H1 (cell line): ENCODE measurements around the gene PHKA2. TPM values are rescaled to one million over a fixed set of nuclear protein-coding genes. Genes with fewer than 3 reads are reported as not detected.

ENCODE experiments used
- CTCF ChIA-PET: fragments of 300-600 bp; sonication (Branson Sonifier 250); formaldehyde crosslinking; loops from one replicate; lab custom pipeline; 2021; ENCODE audit not compliant: partially characterized antibody; lab: Charles Lee
- POLR2A ChIA-PET: fragments of 300-600 bp; sonication (Branson Sonifier 250); formaldehyde crosslinking; loops from one replicate; lab custom pipeline; 2021; ENCODE audit warnings: inconsistent platforms; ENCODE audit not compliant: partially characterized antibody; lab: Charles Lee
- DNase-seq, 2 experiments: peaks; one replicate each; pipeline versions ENCODE4 v3.0.0 to v3.0.0-alpha.2; 2010 to 2022; ENCODE audit warnings: low spot score in 2 of 2, low read depth in 1 of 2, mixed read lengths in 1 of 2
- FAIRE-seq: peaks from 2 replicates; lab custom pipeline; 2011; peaks lifted over from hg19 to GRCh38; lab: Jason Lieb, UNC
- H2AFZ ChIP-seq: 2 replicates; pipeline ENCODE4 v1.8.1; 2012; ENCODE audit warnings: low read length, inconsistent platforms
- H2AK5ac ChIP-seq: 2 replicates; pipeline ENCODE4 v1.6.1; 2013; ENCODE audit warnings: low read depth, low read length
- H2BK120ac ChIP-seq: replicated peaks from 2 replicates; pipeline ENCODE3; 2013; ENCODE audit warnings: low read depth, low read length, inconsistent platforms
- H2BK12ac ChIP-seq: 2 replicates; pipeline ENCODE4 v1.6.1; 2013; ENCODE audit warnings: low read depth, low read length
- H2BK15ac ChIP-seq: 2 replicates; pipeline ENCODE4 v1.6.1; 2013; ENCODE audit warnings: low read length
- H2BK20ac ChIP-seq: 2 replicates; pipeline ENCODE4 v1.6.1; 2013; ENCODE audit warnings: low read length
- H2BK5ac ChIP-seq: 2 replicates; pipeline ENCODE4 v1.6.1; 2013; ENCODE audit warnings: low read depth, low read length
- H3K14ac ChIP-seq: 2 replicates; pipeline ENCODE4 v1.6.1; 2013; ENCODE audit warnings: inconsistent platforms; ENCODE audit not compliant: insufficient read length
- H3K18ac ChIP-seq: 2 replicates; pipeline ENCODE4 v1.6.1; 2013; ENCODE audit warnings: low read length; ENCODE audit errors: extremely low read depth
- H3K23ac ChIP-seq: 2 replicates; pipeline ENCODE4 v1.6.1; 2013; ENCODE audit warnings: inconsistent platforms; ENCODE audit not compliant: insufficient read length
- H3K23me2 ChIP-seq: 2 replicates; pipeline ENCODE4 v1.6.1; 2013; ENCODE audit warnings: low read depth, low read length
- H3K27ac ChIP-seq: 2 replicates; pipeline ENCODE4 v1.6.1; 2011; ENCODE audit warnings: low read depth, low read length, inconsistent platforms
- H3K27me3 ChIP-seq, 4 experiments: replicated peaks in 1 of 4; 1 replicate in 1 of 4; 2 replicates in 3 of 4; pipeline versions ENCODE4 v1.6.1 to v1.8.1; 2011 to 2013; ENCODE audit warnings: low read length in 3 of 4, mild to moderate bottlenecking in 3 of 4, inconsistent platforms in 2 of 4, mixed read lengths in 2 of 4, moderate library complexity in 1 of 4; ENCODE audit not compliant: control insufficient read depth in 3 of 4, insufficient read depth in 3 of 4; ENCODE audit errors: extremely low read depth in 1 of 4
- H3K36me3 ChIP-seq, 4 experiments: 2 replicates each; pipeline versions ENCODE4 v1.6.1 to v1.8.1; 2011 to 2013; ENCODE audit warnings: mild to moderate bottlenecking in 4 of 4, low read length in 3 of 4, moderate library complexity in 2 of 4, control low read depth in 1 of 4, inconsistent platforms in 1 of 4; ENCODE audit not compliant: insufficient read depth in 4 of 4, control insufficient read depth in 2 of 4
- H3K4ac ChIP-seq: replicated peaks from 2 replicates; pipeline ENCODE3; 2013; ENCODE audit warnings: low read length, low read depth, mixed read lengths, inconsistent platforms; ENCODE audit not compliant: insufficient read length
- H3K4me1 ChIP-seq, 4 experiments: replicated peaks in 1 of 4; 1 replicate in 1 of 4; 2 replicates in 3 of 4; pipeline versions ENCODE4 v1.6.1 to v1.8.1; 2011 to 2013; ENCODE audit warnings: low read length in 3 of 4, inconsistent platforms in 2 of 4, mixed read lengths in 1 of 4; ENCODE audit not compliant: insufficient read depth in 4 of 4, control insufficient read depth in 3 of 4
- H3K4me2 ChIP-seq, 2 experiments: 2 replicates each; pipeline versions ENCODE4 v1.6.1 to v1.8.1; 2011 to 2013; ENCODE audit warnings: low read depth in 2 of 2, low read length in 2 of 2, control low read depth in 1 of 2, inconsistent platforms in 1 of 2, mild to moderate bottlenecking in 1 of 2; ENCODE audit not compliant: insufficient read depth in 1 of 2
- H3K4me3 ChIP-seq, 4 experiments: fragments of 200-600, 300-600 bp in 1 of 4; sonication (generic), shearing (Covaris generic), sonication (Bioruptor Twin) in 1 of 4; 2 replicates each; pipeline versions ENCODE4 v1.5.1 to v1.8.1; 2011 to 2016; ENCODE audit warnings: low read length in 4 of 4, low read depth in 3 of 4, control low read depth in 2 of 4, inconsistent platforms in 2 of 4, mild to moderate bottlenecking in 2 of 4, mixed read lengths in 1 of 4, moderate library complexity in 1 of 4; ENCODE audit not compliant: insufficient read depth in 2 of 4; ENCODE audit errors: extremely low read depth in 1 of 4
- H3K56ac ChIP-seq: replicated peaks from 2 replicates; pipeline ENCODE3; 2013; ENCODE audit warnings: low read depth, mild to moderate bottlenecking, mixed read lengths, low read length, inconsistent platforms; ENCODE audit not compliant: insufficient read length
- H3K79me1 ChIP-seq: 2 replicates; pipeline ENCODE4 v1.6.1; 2013; ENCODE audit warnings: low read depth, low read length, control low read depth
- H3K79me2 ChIP-seq, 2 experiments: 2 replicates each; pipeline versions ENCODE4 v1.6.1 to v1.8.1; 2012 to 2013; ENCODE audit warnings: low read length in 2 of 2, mild to moderate bottlenecking in 2 of 2, inconsistent platforms in 1 of 2; ENCODE audit not compliant: insufficient read depth in 2 of 2, control insufficient read depth in 1 of 2
- H3K9ac ChIP-seq, 4 experiments: replicated peaks in 1 of 4; 1 replicate in 1 of 4; 2 replicates in 3 of 4; pipeline versions ENCODE4 v1.6.1 to v1.8.1; 2011 to 2013; ENCODE audit warnings: low read depth in 3 of 4, low read length in 3 of 4, control low read depth in 2 of 4, mild to moderate bottlenecking in 2 of 4, moderate library complexity in 2 of 4, inconsistent platforms in 1 of 4; ENCODE audit errors: extremely low read depth in 1 of 4
- H3K9me3 ChIP-seq, 2 experiments: 2 replicates each; pipeline versions ENCODE4 v1.6.1 to v1.8.1; 2012 to 2013; ENCODE audit warnings: mild to moderate bottlenecking in 2 of 2, moderate library complexity in 2 of 2, control low read depth in 1 of 2, inconsistent platforms in 1 of 2, low read depth in 1 of 2, low read length in 1 of 2, mixed read lengths in 1 of 2; ENCODE audit not compliant: insufficient read depth in 2 of 2
- H4K20me1 ChIP-seq, 2 experiments: replicated peaks in 1 of 2; 2 replicates each; pipeline versions ENCODE3 to v1.8.1; 2011 to 2013; ENCODE audit warnings: inconsistent platforms in 2 of 2, low read length in 2 of 2, mild to moderate bottlenecking in 1 of 2; ENCODE audit not compliant: insufficient read depth in 2 of 2, control insufficient read depth in 1 of 2
- H4K5ac ChIP-seq: 2 replicates; pipeline ENCODE4 v1.6.1; 2013; ENCODE audit warnings: low read length, low read depth, mixed read lengths, inconsistent platforms; ENCODE audit not compliant: insufficient read length
- H4K8ac ChIP-seq: 2 replicates; pipeline ENCODE4 v1.8.0; 2013; ENCODE audit warnings: mild to moderate bottlenecking, moderate library complexity, low read length, inconsistent platforms; ENCODE audit not compliant: insufficient read depth; ENCODE audit errors: extremely low read depth
- H4K91ac ChIP-seq: replicated peaks from 2 replicates; pipeline ENCODE3; 2013; ENCODE audit warnings: low read length, mixed read lengths, inconsistent platforms; ENCODE audit not compliant: insufficient read length
- TEAD4 ChIP-seq: IDR thresholded peaks from 2 replicates; pipeline ENCODE4 v1.6.1; 2012; ENCODE audit warnings: low read depth, low read length, inconsistent platforms, mixed read lengths
- WGBS, 2 experiments: shearing (Covaris generic) in 1 of 2; methylation state at CpG; one replicate each; pipeline versions ENCODE4 v1.1.6 to v1.1.7; 2013 to 2015; ENCODE audit warnings: low lambda C conversion rate in 2 of 2, mixed read lengths in 2 of 2, inconsistent platforms in 1 of 2, low coverage in 1 of 2, missing lambda C conversion rate in 1 of 2; ENCODE audit not compliant: insufficient replicate concordance in 2 of 2, insufficient coverage in 1 of 2, insufficient read length in 1 of 2; ENCODE audit errors: extremely low coverage in 1 of 2, missing lambda C conversion rate in 1 of 2; 5-methylcytosine and 5-hydroxymethylcytosine counted together
- polyA plus RNA-seq, 7 experiments: library from polyadenylated mRNA; depleted of rRNA in 3 of 7; stranded (reverse) in 5 of 7; unstranded in 2 of 7; fragments of >200 nt in 5 of 7; fragments of 200-250 nt in 2 of 7; gene quantifications; 1 replicate in 5 of 7; 2 replicates in 1 of 7; 4 replicates in 1 of 7; pipeline versions ENCODE4 v1.2.1 to v1.2.3, GENCODE V29; 2011 to 2013; ENCODE audit warnings: missing spikeins in 2 of 7, mixed read lengths in 2 of 7
- total RNA-seq: library from RNA; stranded (reverse); fragmentation: NEBNext Ultra II Directional; extraction: Animal tissue kit (Norgen Biotek cat#: 25700); gene quantifications from 2 replicates; pipeline ENCODE4 v1.2.1, GENCODE V29; 2021
- TF ChIP-seq, protein P1 (sequence below), 3 experiments: IDR thresholded peaks; 1 replicate in 2 of 3; 2 replicates in 1 of 3; pipeline versions ENCODE4 v1.5.1 to v1.6.1; 2011; ENCODE audit warnings: low read length in 3 of 3, mild to moderate bottlenecking in 3 of 3, inconsistent platforms in 2 of 3, low read depth in 1 of 3, moderate library complexity in 1 of 3; ENCODE audit not compliant: insufficient read depth in 1 of 3; ENCODE audit errors: control extremely low read depth in 1 of 3

Gene PHKA2
- total and polyA plus RNA-seq, 2 of the 8 experiments (the other 6 are each of a cell fraction or from before 2014, with no cell fraction given) = 28.1 to 35.8 TPM

DNA sequence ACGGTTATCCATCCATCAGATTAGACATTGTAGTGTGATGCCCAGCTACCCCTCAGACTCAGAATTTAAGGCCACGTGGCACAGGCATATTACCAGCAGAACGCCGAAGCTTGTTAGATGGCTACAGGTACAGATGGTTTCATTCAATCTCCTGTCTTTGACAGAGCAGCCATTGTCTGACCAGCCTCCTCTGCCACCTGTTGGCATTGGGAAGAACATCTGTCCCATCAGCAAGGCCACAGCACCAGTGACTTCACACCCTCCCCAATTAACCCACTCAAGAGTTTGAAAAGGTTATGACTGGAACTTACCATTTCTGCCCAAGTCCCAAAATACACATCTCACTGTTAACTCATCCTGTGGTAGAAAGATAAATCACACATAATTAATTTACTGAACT is 22.0 kb upstream of the PHKA2 start:
- H4K20me1 ChIP-seq = no peaks in the 10 kb centered on the region
- H4K8ac ChIP-seq = no peak overlapping the region
- ChIA-PET CTCF (interaction anchor here (0.6 to 2.1 kb wide), 8 partner anchors 13 to 330 kb away, joined by 3 to 7 read pairs (median 3); no protein-coding TSS in a partner anchor), POLR2A (no interaction called here)
- H3K36me3 ChIP-seq = peaks cover 0 to 7% (median 4%) of the 10 kb centered on the region in 4 experiments; a peak in 3 of 8 replicates
- H3K18ac ChIP-seq = no peak overlapping the region
- no peak overlapping the region for H2BK12ac ChIP-seq
- no peak overlapping the region for H3K4ac ChIP-seq
- no peak overlapping the region for H3K4me2 ChIP-seq
- H3K79me1 ChIP-seq = no peaks in the 10 kb centered on the region
- H2BK20ac ChIP-seq = no peak overlapping the region
- no peak overlapping the region for H2BK5ac ChIP-seq
- H3K14ac ChIP-seq = no peak overlapping the region
- TF ChIP-seq, protein P1, sequence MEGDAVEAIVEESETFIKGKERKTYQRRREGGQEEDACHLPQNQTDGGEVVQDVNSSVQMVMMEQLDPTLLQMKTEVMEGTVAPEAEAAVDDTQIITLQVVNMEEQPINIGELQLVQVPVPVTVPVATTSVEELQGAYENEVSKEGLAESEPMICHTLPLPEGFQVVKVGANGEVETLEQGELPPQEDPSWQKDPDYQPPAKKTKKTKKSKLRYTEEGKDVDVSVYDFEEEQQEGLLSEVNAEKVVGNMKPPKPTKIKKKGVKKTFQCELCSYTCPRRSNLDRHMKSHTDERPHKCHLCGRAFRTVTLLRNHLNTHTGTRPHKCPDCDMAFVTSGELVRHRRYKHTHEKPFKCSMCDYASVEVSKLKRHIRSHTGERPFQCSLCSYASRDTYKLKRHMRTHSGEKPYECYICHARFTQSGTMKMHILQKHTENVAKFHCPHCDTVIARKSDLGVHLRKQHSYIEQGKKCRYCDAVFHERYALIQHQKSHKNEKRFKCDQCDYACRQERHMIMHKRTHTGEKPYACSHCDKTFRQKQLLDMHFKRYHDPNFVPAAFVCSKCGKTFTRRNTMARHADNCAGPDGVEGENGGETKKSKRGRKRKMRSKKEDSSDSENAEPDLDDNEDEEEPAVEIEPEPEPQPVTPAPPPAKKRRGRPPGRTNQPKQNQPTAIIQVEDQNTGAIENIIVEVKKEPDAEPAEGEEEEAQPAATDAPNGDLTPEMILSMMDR (IDR thresholded peaks at IDR 0.05; ENCODE audit: control extremely low read depth in 1 of 3, insufficient read depth in 1 of 3, low read depth in 1 of 3, low read length in 3 of 3) = peak in 2 of 3 experiments; percentile 15 to 19; a peak in 2 of 4 replicates
- no peak for TF ChIP-seq TEAD4
- FAIRE-seq (no peak), DNase-seq (no peak)
- WGBS, 2 experiments = 96% methylated on average over 4 of the region's 4 CpGs; no CpG with 5 or more reads in 1 of the 2 experiments
- H3K23me2 ChIP-seq = no peaks in the 10 kb centered on the region
- no peak overlapping the region for H3K27ac ChIP-seq
- no peak overlapping the region for H4K5ac ChIP-seq
- H3K23ac ChIP-seq = no peak overlapping the region
- H2AFZ ChIP-seq = no peak overlapping the region
- no peaks in the 10 kb centered on the region for H3K9me3 ChIP-seq
- no peaks in the 10 kb centered on the region for H3K79me2 ChIP-seq
- H3K4me3 ChIP-seq = no peak overlapping the region
- H3K9ac ChIP-seq = no peak overlapping the region
- H2AK5ac ChIP-seq = no peak overlapping the region
- no peaks in the 10 kb centered on the region for H3K27me3 ChIP-seq
- no peak overlapping the region for H3K56ac ChIP-seq
- no peak overlapping the region for H2BK15ac ChIP-seq
- no peak overlapping the region for H4K91ac ChIP-seq
- no peak overlapping the region for H2BK120ac ChIP-seq
- H3K4me1 ChIP-seq = no peaks in the 10 kb centered on the region
